CD4-positive, CD25-positive, alpha-beta regulatory T cell (primary cell): ENCODE measurements around the gene ACTN1. TPM values are rescaled to one million over a fixed set of nuclear protein-coding genes. Genes with fewer than 3 reads are reported as not detected.
"Not testable (repeated sequence)": the region's sequence is repeated elsewhere in the genome, so short reads cannot be mapped to it uniquely, and the experiment has no call there.

Experiments
- ATAC-seq, 2 donors: fragments of 150-1000 bp; cut with Tn5 transposase; one replicate each; pipeline ENCODE4 v1.10.0; 2021; ENCODE audit warnings: low read depth in 2 of 2, moderate number of reproducible peaks in 2 of 2, moderate library complexity in 1 of 2
- DNase-seq, 3 donors: peaks; one replicate each; pipeline versions ENCODE4 v3.0.0 to v3.0.0-alpha.2; 2012 to 2022; ENCODE audit warnings: mixed read lengths in 1 of 3
- H3K27ac ChIP-seq: one replicate; pipeline ENCODE4 v1.7.0; 2013; ENCODE audit warnings: mild to moderate bottlenecking, low read length; ENCODE audit not compliant: insufficient read depth, poor library complexity, severe bottlenecking
- H3K27me3 ChIP-seq: one replicate; pipeline ENCODE4 v1.7.0; 2013; ENCODE audit warnings: low read length; ENCODE audit not compliant: control insufficient read depth, insufficient read depth
- H3K36me3 ChIP-seq: one replicate; pipeline ENCODE4 v1.7.0; 2013; ENCODE audit warnings: mild to moderate bottlenecking, low read length, moderate library complexity; ENCODE audit not compliant: control insufficient read depth, insufficient read depth
- H3K4me1 ChIP-seq: 2 replicates; pipeline ENCODE4 v1.7.0; 2013; ENCODE audit warnings: mild to moderate bottlenecking, low read length; ENCODE audit not compliant: insufficient read depth, control insufficient read depth, poor library complexity, severe bottlenecking
- H3K4me3 ChIP-seq: one replicate; pipeline ENCODE4 v1.7.0; 2013; ENCODE audit warnings: low read depth, mild to moderate bottlenecking, low read length, moderate library complexity
- H3K9me3 ChIP-seq, 2 experiments: 1 replicate in 1 of 2; 2 replicates in 1 of 2; pipeline ENCODE4 v1.7.0; 2013; ENCODE audit warnings: low read length in 2 of 2, mild to moderate bottlenecking in 1 of 2, moderate library complexity in 1 of 2; ENCODE audit not compliant: control insufficient read depth in 2 of 2
- H3K27ac Mint-ChIP-seq, 3 donors: one replicate each; pipeline ENCODE4 v1.8.0; 2020 to 2022; ENCODE audit warnings: mild to moderate bottlenecking in 3 of 3, mixed read lengths in 3 of 3, moderate library complexity in 2 of 3
- H3K27me3 Mint-ChIP-seq: one replicate; pipeline ENCODE4 v1.8.0; 2022; ENCODE audit warnings: mild to moderate bottlenecking, mixed read lengths
- H3K36me3 Mint-ChIP-seq: one replicate; pipeline ENCODE4 v1.8.0; 2020; ENCODE audit warnings: mixed read lengths
- H3K4me1 Mint-ChIP-seq, 4 donors: one replicate each; pipeline ENCODE4 v1.8.0; 2020 to 2022; ENCODE audit warnings: mixed read lengths in 4 of 4, mild to moderate bottlenecking in 1 of 4
- H3K4me3 Mint-ChIP-seq, 4 donors: one replicate each; pipeline ENCODE4 v1.8.0; 2020 to 2022; ENCODE audit warnings: mild to moderate bottlenecking in 4 of 4, mixed read lengths in 4 of 4, moderate library complexity in 3 of 4
- H3K9me3 Mint-ChIP-seq, 7 donors: one replicate each; pipeline ENCODE4 v1.8.0; 2020 to 2022; ENCODE audit warnings: mixed read lengths in 7 of 7, mild to moderate bottlenecking in 3 of 7, moderate library complexity in 2 of 7
- polyA plus RNA-seq, 4 donors: library from polyadenylated mRNA; unstranded; fragments of 300-500 nt; fragmentation: Illumina TruSeq; gene quantifications; one replicate each; pipeline ENCODE4 v1.2.3, GENCODE V29; 2021
- total RNA-seq: library from RNA; stranded (reverse); gene quantifications from one replicate; pipeline ENCODE4 v1.2.3, GENCODE V29; 2022

The ACTN1 gene
- total and polyA plus RNA-seq, 5 donors from 2014 or later = 28.3 to 78.8 (median 47.5) TPM

DNA sequence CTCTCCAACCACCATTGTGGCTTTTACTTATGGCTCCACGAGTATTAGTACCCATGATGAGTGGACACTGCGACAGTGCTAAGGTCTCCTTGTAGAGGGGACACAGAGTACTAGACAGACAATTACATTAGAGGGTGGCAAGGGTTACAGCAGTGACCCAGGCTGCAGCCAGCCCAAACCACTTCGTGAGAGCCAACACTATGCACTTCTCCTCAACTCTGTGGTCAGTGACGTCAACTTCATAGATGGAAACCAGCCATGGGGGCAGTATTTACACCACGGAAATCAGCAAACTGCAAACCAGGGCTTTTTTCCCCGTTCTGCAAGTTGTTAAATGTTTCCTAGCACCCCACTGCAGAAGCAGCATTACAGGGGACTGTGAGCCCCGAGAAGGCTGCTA lies 124.7 kb downstream of the ACTN1 start:
- Histone ChIP-seq H3K27ac (no peak overlapping the region), H3K9me3 (no peaks in the 10 kb centered on the region), H3K27me3 (no peaks in the 10 kb centered on the region), H3K4me3 (no peak overlapping the region), H3K36me3 (no peaks in the 10 kb centered on the region), H3K4me1 (no peaks in the 10 kb centered on the region)
- peaks cover 4% of the 10 kb centered on the region for H3K36me3 Mint-ChIP-seq
- ATAC-seq (no peak), DNase-seq (no peak)
- no peak overlapping the region for H3K4me3 Mint-ChIP-seq
- no peaks in the 10 kb centered on the region for H3K9me3 Mint-ChIP-seq
- H3K4me1 Mint-ChIP-seq = no peaks in the 10 kb centered on the region
- H3K27me3 Mint-ChIP-seq = peaks cover 6% of the 10 kb centered on the region
- H3K27ac Mint-ChIP-seq = no peak overlapping the region

DNA sequence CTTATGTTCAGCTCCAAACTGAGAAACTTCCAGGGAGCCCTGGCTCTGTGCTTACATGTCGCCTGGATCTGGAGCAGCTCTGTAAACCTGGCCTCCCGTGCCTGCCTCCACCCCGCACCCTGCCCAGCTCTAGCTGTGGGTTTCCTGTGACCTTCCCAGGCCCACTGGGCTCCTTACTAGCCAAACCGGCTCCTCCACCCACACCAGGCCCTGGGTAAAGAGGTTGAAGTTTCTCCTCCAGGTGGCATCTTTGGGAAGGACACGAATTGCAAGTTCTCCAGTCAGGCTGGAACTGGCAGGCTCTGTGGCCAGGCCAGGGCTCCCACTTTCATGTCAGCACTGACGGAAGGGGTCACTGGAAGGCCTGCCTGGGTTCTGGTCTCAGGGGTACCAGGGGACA lies 125.4 kb downstream of the ACTN1 start:
- H3K9me3 ChIP-seq = no peaks in the 10 kb centered on the region
- Mint-ChIP-seq H3K4me1 (no peaks in the 10 kb centered on the region), H3K36me3 (peaks cover 4% of the 10 kb centered on the region), H3K27me3 (peaks cover 6% of the 10 kb centered on the region), H3K9me3 (no peaks in the 10 kb centered on the region), H3K27ac (no peak overlapping the region), H3K4me3 (no peak overlapping the region)
- H3K4me1 ChIP-seq = no peaks in the 10 kb centered on the region
- no peak overlapping the region for H3K27ac ChIP-seq
- ATAC-seq = no peak
- no peak overlapping the region for H3K4me3 ChIP-seq
- DNase-seq = no peak
- no peaks in the 10 kb centered on the region for H3K36me3 ChIP-seq
- no peaks in the 10 kb centered on the region for H3K27me3 ChIP-seq

DNA sequence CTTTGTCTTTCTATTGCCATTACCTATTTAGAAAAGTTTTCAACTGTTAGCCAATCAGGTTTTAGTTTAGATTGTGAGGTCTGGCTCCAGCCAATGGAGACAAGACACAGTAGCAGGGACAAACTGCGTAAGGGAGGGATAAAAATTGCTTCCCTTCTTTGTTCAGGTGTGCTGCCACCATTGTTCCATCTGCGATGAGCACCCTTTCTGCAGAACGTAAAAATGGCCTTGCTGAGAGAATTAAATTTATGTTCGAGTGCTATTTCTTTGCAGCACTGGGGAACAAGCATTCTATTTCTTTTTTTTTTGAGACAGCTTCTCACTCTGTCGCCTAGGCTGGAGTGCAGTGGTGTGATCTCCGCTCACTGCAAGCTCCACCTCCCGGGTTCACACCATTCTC lies 126.6 kb downstream of the ACTN1 start:
- H3K9me3 ChIP-seq, H3K9me3 Mint-ChIP-seq, H3K4me1 ChIP-seq, H3K36me3 ChIP-seq, H3K27me3 ChIP-seq, H3K4me1 Mint-ChIP-seq, DNase-seq, H3K4me3 Mint-ChIP-seq, H3K27me3 Mint-ChIP-seq, H3K27ac ChIP-seq, H3K4me3 ChIP-seq, H3K27ac Mint-ChIP-seq, H3K36me3 Mint-ChIP-seq, ATAC-seq: not testable (repeated sequence)

DNA sequence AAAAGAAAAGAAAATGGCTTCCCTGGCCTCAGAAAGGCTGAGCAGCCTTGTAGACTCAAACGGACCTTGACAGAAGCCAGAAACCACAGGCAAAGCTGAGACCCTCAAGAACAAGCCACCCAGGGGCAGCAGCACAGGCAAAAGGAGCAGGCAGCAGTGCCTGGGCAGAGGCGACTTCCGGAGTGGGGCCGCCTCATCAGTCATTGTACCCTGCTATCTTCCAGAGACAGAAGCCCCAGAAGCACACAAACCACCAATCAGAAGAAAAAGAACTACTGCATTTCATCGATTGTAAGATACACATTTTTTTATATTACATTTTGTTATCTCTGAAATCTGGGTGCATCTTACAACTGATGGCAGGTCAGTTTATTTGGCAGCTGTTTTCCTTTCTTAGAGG lies 128.0 kb downstream of the ACTN1 start:
- ATAC-seq = no peak
- H3K4me3 ChIP-seq = no peak overlapping the region
- H3K27ac Mint-ChIP-seq = no peak overlapping the region
- no peaks in the 10 kb centered on the region for H3K36me3 Mint-ChIP-seq
- H3K27me3 ChIP-seq = no peaks in the 10 kb centered on the region
- DNase-seq = no peak
- H3K27me3 Mint-ChIP-seq = peaks cover 5% of the 10 kb centered on the region
- H3K4me3 Mint-ChIP-seq = no peak overlapping the region
- no peaks in the 10 kb centered on the region for H3K4me1 Mint-ChIP-seq
- H3K27ac ChIP-seq = no peak overlapping the region
- no peaks in the 10 kb centered on the region for H3K36me3 ChIP-seq
- no peaks in the 10 kb centered on the region for H3K9me3 Mint-ChIP-seq
- no peaks in the 10 kb centered on the region for H3K9me3 ChIP-seq
- no peaks in the 10 kb centered on the region for H3K4me1 ChIP-seq

DNA sequence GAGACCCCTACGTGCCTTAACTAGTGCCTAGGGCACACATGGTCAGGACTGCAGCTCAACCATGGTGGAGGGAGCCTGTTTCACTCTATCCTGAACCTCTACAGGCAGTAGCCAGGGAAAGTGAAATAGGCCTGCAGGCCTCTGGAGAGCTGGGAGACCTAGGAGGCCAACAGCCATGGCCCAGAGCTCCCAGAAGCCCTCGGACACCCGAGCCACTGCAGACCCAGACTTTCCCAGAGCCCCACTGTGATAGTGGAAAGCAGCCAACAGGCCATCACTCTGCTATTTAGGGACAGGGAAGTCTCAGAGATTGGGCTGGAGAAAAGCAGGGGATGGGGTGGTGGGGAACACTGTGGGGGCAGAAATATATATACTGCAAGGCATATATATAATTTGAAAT lies 129.7 kb downstream of the ACTN1 start:
- Mint-ChIP-seq H3K27ac (no peak overlapping the region), H3K4me1 (peaks cover 0 to 4% (median 1%) of the 10 kb centered on the region in 4 donors), H3K27me3 (peaks cover 8% of the 10 kb centered on the region), H3K36me3 (no peaks in the 10 kb centered on the region), H3K4me3 (no peak overlapping the region), H3K9me3 (no peaks in the 10 kb centered on the region)
- H3K4me1 ChIP-seq = no peaks in the 10 kb centered on the region
- H3K27ac ChIP-seq = no peak overlapping the region
- ATAC-seq (no peak), DNase-seq (no peak)
- H3K27me3 ChIP-seq = peaks cover 2% of the 10 kb centered on the region
- H3K36me3 ChIP-seq = no peaks in the 10 kb centered on the region
- no peak overlapping the region for H3K4me3 ChIP-seq
- H3K9me3 ChIP-seq = no peaks in the 10 kb centered on the region

GRCh38 chr14:68848253-68848652 lies 130.8 kb downstream of the ACTN1 start:
- H3K4me3 ChIP-seq = no peak overlapping the region
- peaks cover 3% of the 10 kb centered on the region for H3K4me1 ChIP-seq
- H3K9me3 ChIP-seq = no peaks in the 10 kb centered on the region
- Mint-ChIP-seq H3K4me3 (no peak overlapping the region), H3K27ac (no peak overlapping the region), H3K9me3 (no peaks in the 10 kb centered on the region), H3K36me3 (no peaks in the 10 kb centered on the region), H3K4me1 (peaks cover 0 to 13% (median 8%) of the 10 kb centered on the region in 4 donors), H3K27me3 (peaks cover 17% of the 10 kb centered on the region)
- DNase-seq = no peak
- no peak overlapping the region for H3K27ac ChIP-seq
- H3K27me3 ChIP-seq = peaks cover 2% of the 10 kb centered on the region
- ATAC-seq = no peak
- no peaks in the 10 kb centered on the region for H3K36me3 ChIP-seq

GRCh38 chr14:68847640-68848039 lies 131.5 kb downstream of the ACTN1 start:
- H3K27ac Mint-ChIP-seq, H3K9me3 ChIP-seq, H3K4me1 ChIP-seq, H3K4me3 Mint-ChIP-seq, H3K36me3 ChIP-seq, H3K36me3 Mint-ChIP-seq, H3K27ac ChIP-seq, H3K4me3 ChIP-seq, H3K27me3 ChIP-seq, ATAC-seq, DNase-seq, H3K9me3 Mint-ChIP-seq: not testable (repeated sequence)
- Mint-ChIP-seq H3K4me1 (peaks cover 0 to 13% (median 9%) of the 10 kb centered on the region in 4 donors), H3K27me3 (peaks cover 17% of the 10 kb centered on the region)

GRCh38 chr14:68846466-68846865 lies 132.6 kb downstream of the ACTN1 start:
- Histone ChIP-seq H3K27ac (no peak overlapping the region), H3K4me3 (no peak overlapping the region), H3K36me3 (no peaks in the 10 kb centered on the region), H3K9me3 (no peaks in the 10 kb centered on the region), H3K27me3 (peaks cover 2% of the 10 kb centered on the region), H3K4me1 (peaks cover 5% of the 10 kb centered on the region)
- Mint-ChIP-seq H3K36me3 (no peaks in the 10 kb centered on the region), H3K9me3 (no peaks in the 10 kb centered on the region), H3K27ac (no peak overlapping the region), H3K27me3 (peaks cover 17% of the 10 kb centered on the region), H3K4me1 (peaks cover 3 to 20% (median 10%) of the 10 kb centered on the region in 4 donors), H3K4me3 (no peak overlapping the region)
- no peak for DNase-seq
- ATAC-seq = no peak
